Kidney epithelial cell (primary cell): ENCODE results near the gene FMO1. TPM values are rescaled to one million over a fixed set of nuclear protein-coding genes. Genes with fewer than 3 reads are reported as not detected.
"Not testable (repeated sequence)": the region's sequence is repeated elsewhere in the genome, so short reads cannot be mapped to it uniquely, and the experiment has no call there.

Source experiments
- DNase-seq: peaks from one replicate; pipeline ENCODE4 v3.0.0-alpha.2; 2010; ENCODE audit warnings: low read depth
- H3K27me3 ChIP-seq: 2 replicates; pipeline ENCODE4 v1.6.0; 2011; ENCODE audit warnings: low read length; ENCODE audit not compliant: control insufficient read depth, insufficient read depth
- H3K36me3 ChIP-seq: 2 replicates; pipeline ENCODE4 v1.5.1; 2011; ENCODE audit warnings: low read length; ENCODE audit not compliant: control insufficient read depth, insufficient read depth
- H3K4me3 ChIP-seq: 2 replicates; pipeline ENCODE4 v1.5.1; 2011; ENCODE audit warnings: low read depth, mild to moderate bottlenecking, control low read depth, low read length
- CTCF ChIP-seq: IDR thresholded peaks from 2 replicates; pipeline ENCODE4 v1.5.1; 2011; ENCODE audit warnings: mild to moderate bottlenecking, moderate library complexity, low read length, control low read depth, inconsistent platforms; ENCODE audit not compliant: insufficient read depth, poor library complexity, severe bottlenecking
- total RNA-seq: library from RNA; depleted of rRNA; stranded (reverse); fragments of >200 nt; gene quantifications from 2 replicates; pipeline ENCODE4 v1.2.3, GENCODE V29; 2015

FMO1 gene
- total RNA-seq, 1 donor from 2014 or later: not detected

DNA sequence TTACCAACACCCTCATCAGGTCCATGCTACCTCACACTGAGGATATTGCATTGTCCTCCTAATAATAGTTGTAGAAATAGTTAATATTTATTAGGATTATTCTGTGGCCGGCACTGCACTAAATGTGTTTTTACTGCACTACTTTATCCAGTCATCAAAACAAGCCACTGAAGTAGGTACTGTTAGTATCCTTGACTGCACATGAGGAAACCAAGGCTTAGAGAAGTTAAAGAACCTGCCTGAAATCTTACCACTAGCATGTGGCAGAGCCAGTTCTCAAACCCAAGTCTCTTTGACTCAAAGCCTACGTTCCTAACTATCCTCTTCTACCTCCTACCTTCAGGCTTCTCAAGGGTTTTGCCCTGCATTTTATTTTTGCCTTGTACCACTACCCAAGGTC lies 30.9 kb downstream of the FMO1 start:
- Histone ChIP-seq H3K36me3 (no peaks in the 10 kb centered on the region), H3K4me3 (no peak overlapping the region), H3K27me3 (no peaks in the 10 kb centered on the region)
- TF ChIP-seq CTCF: no peak
- DNase-seq: no peak

DNA sequence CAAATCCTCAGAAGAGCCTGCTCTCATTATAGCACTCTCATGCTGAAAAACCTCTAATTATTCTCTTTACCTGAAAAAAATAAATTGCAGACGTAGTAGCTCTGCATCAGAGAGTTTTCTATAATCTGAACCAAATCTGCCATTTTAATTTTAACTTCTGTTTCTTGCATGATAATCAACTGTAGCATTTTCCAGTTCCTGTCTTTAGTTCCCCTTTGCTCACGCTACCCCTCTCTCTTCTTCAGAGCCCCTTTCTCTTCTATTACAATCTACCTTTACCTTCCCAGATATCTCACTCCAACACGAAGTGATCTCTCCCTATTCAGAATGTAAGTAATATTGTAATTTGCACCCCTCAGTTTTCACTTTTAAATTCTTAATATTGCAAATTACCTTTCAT lies 31.4 kb downstream of the FMO1 start:
- H3K4me3 ChIP-seq: no peak overlapping the region
- no peak for TF ChIP-seq CTCF
- no peak for DNase-seq
- H3K27me3 ChIP-seq: no peaks in the 10 kb centered on the region
- H3K36me3 ChIP-seq: no peaks in the 10 kb centered on the region

- H3K27me3 ChIP-seq: no peaks in the 10 kb centered on the region
- H3K4me3 ChIP-seq: no peak overlapping the region
- no peaks in the 10 kb centered on the region for H3K36me3 ChIP-seq
- DNase-seq: no peak
- no peak for TF ChIP-seq CTCF
These were observed 32.3 kb downstream of the FMO1 start for GRCh38 chr1:171280599-171280998.

GRCh38 chr1:171286032-171286705 lies 37.9 kb downstream of the FMO1 start:
- Histone ChIP-seq H3K36me3 (no peaks in the 10 kb centered on the region), H3K4me3 (no peak overlapping the region), H3K27me3 (no peaks in the 10 kb centered on the region)
- no peak for TF ChIP-seq CTCF
- peak; percentile 16 for DNase-seq

GRCh38 chr1:171290621-171291020 lies 42.3 kb downstream of the FMO1 start:
- no peak for DNase-seq
- Histone ChIP-seq H3K27me3 (no peaks in the 10 kb centered on the region), H3K36me3 (no peaks in the 10 kb centered on the region), H3K4me3 (no peak overlapping the region)
- TF ChIP-seq CTCF: no peak

DNA sequence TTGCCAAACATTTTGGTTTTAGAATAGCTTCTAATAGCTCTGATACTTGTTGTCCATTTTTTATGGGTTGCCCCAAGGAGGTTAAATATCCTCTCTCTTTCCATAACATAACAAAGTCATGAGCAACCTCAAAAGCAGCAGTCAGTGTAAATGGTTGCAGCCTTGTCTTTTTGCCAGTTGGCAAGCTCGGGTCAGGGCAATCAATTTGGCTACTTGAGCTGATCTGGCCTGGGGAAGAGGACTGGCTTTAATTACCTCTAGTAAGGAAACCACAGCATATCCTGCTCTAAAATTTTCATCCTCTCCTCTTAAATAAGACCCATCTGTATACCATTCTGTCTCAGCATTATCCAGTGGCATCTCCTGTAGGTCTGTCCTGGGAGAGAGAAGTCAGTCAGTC lies 44.5 kb downstream of the FMO1 start:
- no peak for DNase-seq
- no peak for TF ChIP-seq CTCF
- H3K4me3 ChIP-seq: no peak overlapping the region
- no peaks in the 10 kb centered on the region for H3K27me3 ChIP-seq
- H3K36me3 ChIP-seq: no peaks in the 10 kb centered on the region

GRCh38 chr1:171295383-171295782 lies 47.1 kb downstream of the FMO1 start:
- not testable (repeated sequence) for DNase-seq

More at GRCh38 chr1:171295383-171295782, 47.1 kb downstream of the FMO1 start:
- not testable (repeated sequence) for H3K4me3 ChIP-seq, H3K27me3 ChIP-seq, H3K36me3 ChIP-seq
